ENCODE results near the gene TOPBP1. TPM values are rescaled to one million over a fixed set of nuclear protein-coding genes. Genes with fewer than 3 reads are reported as not detected.

The TOPBP1 gene
- total RNA-seq, 1 experiment from 2014 or later, result 34.3 TPM

- no peak for TF ChIP-seq FOXP4 (CRISPR knock-in tag; IDR thresholded peaks at IDR 0.05)
These were observed 18.1 kb downstream of the TOPBP1 start (continued) for GRCh38 chr3:133643611-133644010.

GRCh38 chr3:133641254-133641653, 20.5 kb downstream of the TOPBP1 start:
- no peaks in the 10 kb centered on the region for H3K27me3 Mint-ChIP-seq (ENCODE audit: low read depth)
- peaks cover 79% of the 10 kb centered on the region for H3K36me3 Mint-ChIP-seq
- POLR2A ChIA-PET, result no interaction called here

More at GRCh38 chr3:133641254-133641653, 20.5 kb downstream of the TOPBP1 start:
- DNase-seq (ENCODE audit: low spot score) (no peak), ATAC-seq (no peak)
- Mint-ChIP-seq H3K9me3 (peaks cover 10% of the 10 kb centered on the region), H3K4me1 (no peaks in the 10 kb centered on the region), H3K27ac (no peak overlapping the region), H3K4me3 (no peak overlapping the region)
- TF ChIP-seq ZNF512 (CRISPR knock-in tag; IDR thresholded peaks at IDR 0.05; ENCODE audit: borderline replicate concordance), result no peak
- TF ChIP-seq SMAD3 (CRISPR knock-in tag; IDR thresholded peaks at IDR 0.05; ENCODE audit: borderline replicate concordance), result no peak
- no peak for TF ChIP-seq IRF1 (CRISPR knock-in tag; IDR thresholded peaks at IDR 0.05)
- no peak for TF ChIP-seq TEAD1 (CRISPR knock-in tag; IDR thresholded peaks at IDR 0.05)
- no peak for TF ChIP-seq SMAD4 (CRISPR knock-in tag; IDR thresholded peaks at IDR 0.05)
- no peak for TF ChIP-seq ATF3 (CRISPR knock-in tag; conservative IDR thresholded peaks at IDR 0.05)
- TF ChIP-seq AR (CRISPR knock-in tag; IDR thresholded peaks at IDR 0.05), result no peak
- no peak for TF ChIP-seq FOXK1 (CRISPR knock-in tag; IDR thresholded peaks at IDR 0.05)
- no peak for TF ChIP-seq NR2C2 (CRISPR knock-in tag; IDR thresholded peaks at IDR 0.05)
- TF ChIP-seq ZNF425 (CRISPR knock-in tag; conservative IDR thresholded peaks at IDR 0.05), result no peak
- no peak for TF ChIP-seq MXD4 (CRISPR knock-in tag; IDR thresholded peaks at IDR 0.05; ENCODE audit: borderline replicate concordance)
- CTCF ChIA-PET, result no interaction called here
